Kidney (tissue), 14 donors: Measurements from ENCODE around the gene CD200. TPM values are rescaled to one million over a fixed set of nuclear protein-coding genes. Genes with fewer than 3 reads are reported as not detected.

Experiments used
- DNase-seq, 5 donors: peaks; one replicate each; pipeline ENCODE4 v3.0.0-alpha.2; 2013 to 2020
- FAIRE-seq: peaks from 2 replicates; lab custom pipeline; 2012; peaks lifted over from hg19 to GRCh38; lab: Jason Lieb, UNC
- H3K27ac ChIP-seq, 2 donors: one replicate each; pipeline ENCODE4 v1.7.0; 2013; ENCODE audit warnings: low read depth in 2 of 2, low read length in 2 of 2, inconsistent platforms in 1 of 2
- H3K27me3 ChIP-seq: one replicate; pipeline ENCODE4 v1.7.1; 2013; ENCODE audit warnings: low read length, inconsistent platforms; ENCODE audit not compliant: control insufficient read depth, insufficient read depth
- H3K36me3 ChIP-seq, 3 donors: one replicate each; pipeline versions ENCODE4 v1.7.0 to v1.7.1; 2013; ENCODE audit warnings: low read length in 3 of 3, control low read depth in 1 of 3, inconsistent platforms in 1 of 3; ENCODE audit not compliant: insufficient read depth in 3 of 3, control insufficient read depth in 2 of 3
- H3K4me1 ChIP-seq, 3 donors: one replicate each; pipeline versions ENCODE4 v1.7.0 to v1.7.1; 2013; ENCODE audit warnings: low read length in 3 of 3, inconsistent platforms in 1 of 3, low read depth in 1 of 3; ENCODE audit not compliant: control insufficient read depth in 2 of 3, insufficient read depth in 2 of 3
- H3K4me3 ChIP-seq, 3 donors: one replicate each; pipeline versions ENCODE4 v1.7.0 to v1.8.1; 2013; ENCODE audit warnings: low read length in 3 of 3, control low read depth in 1 of 3, inconsistent platforms in 1 of 3
- H3K9ac ChIP-seq, 3 donors: one replicate each; pipeline versions ENCODE4 v1.7.0 to v1.7.1; 2013; ENCODE audit warnings: low read length in 3 of 3, control low read depth in 1 of 3, inconsistent platforms in 1 of 3
- H3K9me3 ChIP-seq, 3 donors: one replicate each; pipeline versions ENCODE4 v1.7.0 to v1.7.1; 2013; ENCODE audit warnings: low read length in 3 of 3, control low read depth in 1 of 3, inconsistent platforms in 1 of 3; ENCODE audit not compliant: control insufficient read depth in 2 of 3, insufficient read depth in 1 of 3
- CTCF ChIP-seq: IDR thresholded peaks from 3 replicates; pipeline ENCODE4 v1.5.1; 2012; ENCODE audit warnings: mild to moderate bottlenecking, moderate library complexity, borderline replicate concordance; ENCODE audit not compliant: insufficient read depth; ENCODE audit errors: extremely low read depth
- intact Hi-C: fragments of 100-400 bp; cut with DNase I; formaldehyde crosslinking; loops from one replicate; pipeline ENCODE4 v1.11.1; 2022
- polyA plus RNA-seq: library from polyadenylated mRNA; stranded (reverse); fragments of 350-450 nt; fragmentation: Illumina TruSeq; extraction: RNeasy Lipid Tissue Mini Kit (QIAGEN cat#74804); gene quantifications from one replicate; pipeline ENCODE4 v1.2.3, GENCODE V29; 2014; ENCODE audit warnings: low read depth, low replicate concordance; ENCODE audit not compliant: insufficient read depth
- total RNA-seq: library from RNA; stranded (reverse); fragmentation: NEBNext Ultra II Directional; extraction: Animal tissue kit (Norgen Biotek cat#: 25700); gene quantifications from one replicate; pipeline ENCODE4 v1.2.1, GENCODE V29; 2021
- donor health status: control.
- donor health status: control.
- donor health status: control.
- donor health status: control.
- donor health status: control.
- donor health status: DM: yes; HTN: yes; CAD: no.
- donor health status: Normal renal cell carcinoma (clear cell type).

The CD200 gene
- total and polyA plus RNA-seq, 2 donors from 2014 or later: 8.5 to 16.8 TPM

GRCh38 chr3:112373476-112373875, 40.5 kb downstream of the CD200 start:
- intact Hi-C loops: no loop called here
- Histone ChIP-seq H3K4me1 (peaks cover 0 to 13% (median 5%) of the 10 kb centered on the region in 3 donors), H3K4me3 (no peak overlapping the region), H3K27ac (no peak overlapping the region), H3K27me3 (no peaks in the 10 kb centered on the region), H3K9me3 (no peaks in the 10 kb centered on the region), H3K9ac (no peak overlapping the region), H3K36me3 (no peaks in the 10 kb centered on the region)
- TF ChIP-seq CTCF: no peak
- no peak for FAIRE-seq
- DNase-seq: no peak

GRCh38 chr3:112373924-112374323, 41.0 kb downstream of the CD200 start:
- no peaks in the 10 kb centered on the region for H3K36me3 ChIP-seq
- H3K4me3 ChIP-seq: no peak overlapping the region
- intact Hi-C loops: no loop called here
- no peak overlapping the region for H3K27ac ChIP-seq
- no peak overlapping the region for H3K9ac ChIP-seq
- no peaks in the 10 kb centered on the region for H3K27me3 ChIP-seq
- H3K9me3 ChIP-seq: no peaks in the 10 kb centered on the region
- DNase-seq: no peak
- peaks cover 0 to 13% (median 5%) of the 10 kb centered on the region in 3 donors for H3K4me1 ChIP-seq
- no peak for FAIRE-seq
- no peak for TF ChIP-seq CTCF

- H3K36me3 ChIP-seq: no peaks in the 10 kb centered on the region
- intact Hi-C loops: no loop called here
- no peak overlapping the region for H3K4me3 ChIP-seq
- no peak for TF ChIP-seq CTCF
- no peak overlapping the region for H3K9ac ChIP-seq
- DNase-seq (no peak), FAIRE-seq (no peak)
- no peaks in the 10 kb centered on the region for H3K27me3 ChIP-seq
- no peaks in the 10 kb centered on the region for H3K9me3 ChIP-seq
- peaks cover 0 to 13% (median 5%) of the 10 kb centered on the region in 3 donors for H3K4me1 ChIP-seq
- no peak overlapping the region for H3K27ac ChIP-seq
Measured at GRCh38 chr3:112374333-112374734, 41.4 kb downstream of the CD200 start.

- Histone ChIP-seq H3K27me3 (no peaks in the 10 kb centered on the region), H3K4me1 (peaks cover 0 to 13% (median 5%) of the 10 kb centered on the region in 3 donors), H3K36me3 (no peaks in the 10 kb centered on the region), H3K9me3 (no peaks in the 10 kb centered on the region), H3K27ac (no peak overlapping the region), H3K9ac (no peak overlapping the region), H3K4me3 (no peak overlapping the region)
- TF ChIP-seq CTCF: no peak
- no peak for DNase-seq
- FAIRE-seq: no peak
- intact Hi-C loops: no loop called here
Measured at GRCh38 chr3:112375117-112375516, 42.2 kb downstream of the CD200 start.
